DMS 273 (cell line): ENCODE measurements around the gene BANP.
"Not testable (repeated sequence)": the region's sequence is repeated elsewhere in the genome, so short reads cannot be mapped to it uniquely, and the experiment has no call there.

ENCODE experiments used
- DNase-seq: peaks from one replicate; lab custom pipeline; 2025; ENCODE audit not compliant: unreplicated experiment; lab: John Stamatoyannopoulos, UW

The BANP gene

DNA sequence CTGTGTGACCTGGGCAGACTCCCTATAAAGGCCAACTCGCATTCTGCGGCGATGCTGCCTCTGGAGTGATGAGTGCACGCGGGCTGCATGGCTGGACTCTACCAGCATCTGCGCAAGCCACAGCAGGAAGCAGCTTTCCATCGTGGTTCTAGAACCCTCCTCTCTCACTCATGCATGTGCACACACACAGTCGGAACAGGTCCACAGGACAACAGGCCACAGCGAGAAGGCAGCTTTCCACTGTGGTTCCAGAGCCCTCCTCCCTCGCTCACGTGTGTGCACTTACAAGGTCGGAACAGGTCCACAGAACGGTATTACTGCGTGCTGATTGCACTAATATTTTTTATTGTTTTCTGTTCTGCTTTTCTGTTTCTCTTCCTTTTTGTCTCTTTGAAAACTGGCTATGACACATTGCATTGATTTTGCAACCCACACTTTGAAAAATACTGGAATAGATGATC lies 92.9 kb downstream of the BANP start:
- DNase-seq: not testable (repeated sequence)

- not testable (repeated sequence) for DNase-seq
These were observed 94.1 kb downstream of the BANP start for GRCh38 chr16:88045361-88045760.

- DNase-seq: no peak
These were observed 94.6 kb downstream of the BANP start for GRCh38 chr16:88045820-88046303.

DNA sequence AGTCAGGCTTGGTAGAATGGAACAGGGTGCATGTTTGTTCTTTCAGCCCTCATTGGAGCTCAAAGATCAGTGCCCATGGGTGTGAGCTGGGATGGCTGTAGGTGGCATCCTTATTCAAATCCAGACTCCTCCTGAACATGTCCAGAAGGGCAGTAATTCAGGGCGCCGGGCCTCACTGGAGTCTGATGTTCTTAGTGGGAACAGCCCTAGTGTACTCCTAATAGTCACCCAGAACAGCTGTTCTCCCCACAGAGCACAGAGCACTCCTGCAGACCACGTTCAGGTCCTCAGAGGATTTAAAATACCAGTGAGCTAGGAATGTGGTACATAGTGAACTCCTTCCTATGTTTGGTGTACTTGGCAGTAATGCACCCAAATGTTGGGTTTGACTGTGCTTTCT lies 96.2 kb downstream of the BANP start:
- no peak for DNase-seq

- no peak for DNase-seq
These were observed 97.8 kb downstream of the BANP start for GRCh38 chr16:88048985-88049384.

GRCh38 chr16:88049561-88050545 lies 98.6 kb downstream of the BANP start:
- DNase-seq: no peak

GRCh38 chr16:88050952-88051660 lies 99.9 kb downstream of the BANP start:
- no peak for DNase-seq

DNA sequence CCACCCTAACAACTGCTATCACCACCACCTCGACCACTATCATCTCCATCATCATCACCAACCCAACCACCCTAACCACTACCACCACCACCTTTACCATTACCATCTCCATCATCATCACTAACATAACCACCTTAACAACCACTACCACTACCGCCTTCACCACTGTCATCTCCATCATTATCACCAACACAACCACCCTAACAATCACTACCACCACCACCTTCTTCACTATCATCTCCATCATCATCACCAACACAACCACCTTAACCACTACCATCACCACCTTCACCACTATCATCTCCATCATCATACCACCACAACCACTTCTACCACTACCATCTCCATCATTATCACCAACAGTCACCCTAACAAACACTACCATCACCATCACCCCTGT lies 101.4 kb downstream of the BANP start:
- no peak for DNase-seq

- not testable (repeated sequence) for DNase-seq
These were observed 102.2 kb downstream of the BANP start for GRCh38 chr16:88053479-88053878.

DNA sequence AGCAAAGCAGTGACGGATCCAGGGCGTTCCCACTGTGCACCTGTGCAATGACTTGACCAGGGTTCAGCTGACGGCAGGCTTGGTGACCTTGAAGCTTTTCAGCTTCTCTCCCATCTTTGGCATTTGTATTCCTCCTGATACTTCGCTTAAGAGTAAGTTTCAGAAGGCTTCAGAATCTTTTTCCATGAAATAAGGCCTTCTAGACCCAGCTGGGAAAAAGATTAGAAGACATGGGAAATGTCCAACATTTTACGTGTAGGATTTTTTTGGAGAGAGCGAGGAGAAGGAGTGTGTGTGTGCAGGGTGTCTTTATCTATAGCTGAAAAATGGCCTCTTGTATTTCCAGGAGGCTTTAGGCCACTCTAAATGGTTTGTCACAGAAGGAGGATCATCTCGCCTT lies 104.1 kb downstream of the BANP start:
- no peak for DNase-seq

- no peak for DNase-seq
These were observed 105.0 kb downstream of the BANP start for GRCh38 chr16:88056212-88056611.

DNA sequence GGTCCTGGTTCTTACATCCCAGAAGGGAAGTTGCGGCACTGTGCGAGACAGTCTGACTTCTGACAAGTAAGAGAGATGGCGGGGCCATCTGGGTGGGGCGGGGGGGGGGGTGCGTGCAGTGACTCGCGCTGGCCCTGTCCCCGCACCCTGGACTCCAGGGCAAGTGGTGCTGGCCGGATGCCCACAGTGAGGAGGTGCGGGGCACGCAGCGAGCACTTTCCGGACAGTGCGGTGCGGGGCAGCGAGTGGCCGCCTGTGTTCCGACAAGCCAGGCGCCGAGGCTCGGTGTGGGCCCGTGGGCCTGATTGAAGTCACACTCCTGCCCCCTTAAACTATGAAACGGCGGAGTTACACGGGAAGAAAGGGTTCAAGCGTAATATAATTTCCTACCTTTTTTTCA lies 106.4 kb downstream of the BANP start:
- no peak for DNase-seq

- no peak for DNase-seq
These were observed 106.9 kb downstream of the BANP start for GRCh38 chr16:88058136-88058535.

DNA sequence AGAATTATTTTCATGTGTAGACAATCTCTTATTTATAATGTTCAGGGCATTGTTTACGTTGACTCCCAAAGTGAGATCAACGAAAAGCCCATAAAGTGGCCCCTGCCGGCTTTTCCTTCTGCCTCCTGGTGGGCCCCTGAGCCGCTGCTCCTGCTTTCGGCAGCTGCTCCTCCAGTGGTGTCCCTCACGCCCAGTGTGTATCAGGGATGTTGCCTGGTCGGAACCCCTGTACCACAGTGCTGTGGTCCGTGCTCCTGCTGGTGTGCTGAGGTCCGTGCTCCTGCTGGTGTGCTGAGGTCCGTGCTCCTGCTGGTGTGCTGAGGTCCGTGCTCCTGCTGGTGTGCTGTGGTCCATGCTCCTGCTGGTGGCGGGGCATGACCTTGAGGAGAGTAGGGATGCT lies 107.6 kb downstream of the BANP start:
- no peak for DNase-seq

GRCh38 chr16:88059701-88060386 lies 108.6 kb downstream of the BANP start:
- no peak for DNase-seq

DNA sequence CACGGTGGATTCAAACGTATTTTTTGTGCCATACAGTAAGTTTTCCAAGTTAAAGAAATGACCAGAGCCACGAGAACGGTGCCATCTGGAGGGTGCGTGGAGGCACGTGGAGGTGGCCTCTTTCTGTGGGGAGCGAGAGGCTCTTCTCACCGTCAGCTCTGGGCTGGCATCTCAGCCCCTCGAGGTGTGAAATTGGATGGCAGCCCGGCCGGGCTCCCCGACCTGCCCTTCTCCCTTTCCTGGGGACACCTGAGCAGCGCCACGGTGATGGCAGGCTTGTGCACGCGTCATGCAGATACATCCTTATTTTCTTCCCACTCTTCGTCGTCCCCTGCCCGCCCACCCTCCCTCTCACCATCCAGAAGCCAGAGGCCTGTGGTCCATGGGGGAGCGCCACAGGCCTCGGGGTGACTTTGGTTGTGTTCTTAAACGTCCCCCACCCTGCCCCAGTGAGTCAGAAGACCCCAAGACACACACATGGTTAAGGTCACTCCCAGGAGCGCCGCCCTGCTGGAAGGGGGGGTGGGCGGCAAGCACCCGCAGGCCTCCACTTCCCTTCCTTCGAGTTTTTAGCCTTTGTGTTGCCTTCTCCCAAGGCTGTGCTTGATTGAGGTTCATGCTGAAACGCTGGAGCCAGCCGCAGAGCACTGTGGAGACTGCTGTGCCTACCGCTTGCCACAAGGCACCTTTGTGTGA lies 109.4 kb downstream of the BANP start:
- DNase-seq: no peak

- no peak for DNase-seq
These were observed 110.3 kb downstream of the BANP start for GRCh38 chr16:88061346-88062110.

- no peak for DNase-seq
These were observed 111.3 kb downstream of the BANP start for GRCh38 chr16:88062341-88063210.

DNA sequence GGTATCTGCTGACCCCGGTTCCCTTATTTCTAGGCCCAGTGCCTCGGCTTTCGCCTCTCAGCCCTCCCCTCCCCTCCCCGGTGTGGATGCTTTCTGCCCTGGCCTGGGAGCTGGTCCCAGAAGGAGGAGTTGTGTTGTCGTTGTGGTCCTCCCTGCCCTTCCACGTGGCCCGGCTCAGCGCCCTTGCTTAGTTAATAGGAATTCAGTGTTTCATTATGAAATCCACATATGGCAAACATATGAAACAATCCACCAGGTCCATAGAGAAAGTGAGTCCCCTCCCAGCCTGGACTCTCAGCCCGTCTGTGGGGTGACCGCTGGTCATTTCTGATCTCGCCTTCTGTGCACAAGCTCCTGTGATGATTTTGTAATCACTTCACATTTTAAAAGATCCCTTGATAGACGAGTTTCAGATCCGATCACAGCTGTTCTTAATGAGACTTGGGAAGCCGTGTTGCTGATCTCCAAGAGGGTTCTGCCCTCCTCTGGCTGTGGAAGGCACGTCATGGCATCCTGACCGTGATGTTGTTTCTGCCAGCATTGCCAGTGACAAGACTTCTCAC lies 112.1 kb downstream of the BANP start:
- DNase-seq: no peak
